Esophagus muscularis mucosa (tissue), 2 donors: Measurements from ENCODE around the gene DNM3.

ENCODE experiments used
- POLR2A ChIP-seq: fragments of 450-650 bp; IDR thresholded peaks from one replicate; pipeline ENCODE4 v1.6.1; 2017; ENCODE audit warnings: antibody characterized with exemption, moderate library complexity, mild to moderate bottlenecking, low read depth
- POLR2AphosphoS5 ChIP-seq, 2 donors: sonication (generic); formaldehyde crosslinking; IDR thresholded peaks; one replicate each; pipeline ENCODE4 v1.6.1; 2017; ENCODE audit warnings: antibody characterized with exemption in 2 of 2

DNA sequence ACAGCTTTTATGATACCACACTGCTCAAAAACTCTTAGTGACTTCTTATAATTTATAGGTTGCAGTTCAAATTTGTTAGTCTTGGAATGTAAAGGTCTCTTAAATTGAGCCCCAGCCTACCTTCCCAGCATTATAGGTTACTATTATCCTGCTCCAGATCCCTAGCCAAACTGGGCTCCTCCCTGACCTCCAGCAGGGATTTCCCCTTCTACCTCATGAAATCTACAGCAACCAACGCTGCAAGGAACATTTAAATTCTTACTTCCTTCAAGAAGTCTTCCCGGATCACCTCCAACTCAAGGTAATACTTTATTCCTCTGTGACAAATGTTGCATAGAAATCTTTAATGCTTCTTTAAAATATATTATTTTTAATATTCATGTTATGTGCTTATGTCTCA, 324.1 kb downstream of the DNM3 start:
- no peak for TF ChIP-seq POLR2A
- no peak for TF ChIP-seq POLR2AphosphoS5 (IDR thresholded peaks at IDR 0.05)
